Panc1 (cell line): ENCODE measurements around the gene RPL26. TPM values are rescaled to one million over a fixed set of nuclear protein-coding genes. Genes with fewer than 3 reads are reported as not detected.

ENCODE experiments used
- ATAC-seq: fragments of 200-7000 bp; cut with Tn5 transposase; 2 replicates; pipeline ENCODE4 v1.9.1; 2020; ENCODE audit warnings: mild to moderate bottlenecking, moderate library complexity
- BruUV-seq: library from RNA; stranded (reverse); fragments of 400-500 nt; replicated peaks from 2 replicates; lab custom pipeline; 2021; lab: Mats Ljungman, UMichigan
- CTCF ChIA-PET: fragments of 300-600 bp; sonication (Branson Sonifier 250); formaldehyde crosslinking; loops from one replicate; lab custom pipeline; 2022; ENCODE audit warnings: antibody characterized with exemption; lab: Charles Lee
- POLR2A ChIA-PET: fragments of 300-600 bp; sonication (Branson Sonifier 250); formaldehyde crosslinking; loops from one replicate; lab custom pipeline; 2022; ENCODE audit warnings: antibody characterized with exemption; lab: Charles Lee
- DNase-seq: peaks from one replicate; pipeline ENCODE4 v3.0.0-alpha.2; 2010; ENCODE audit warnings: low read depth, low spot score
- H3K27ac ChIP-seq: 2 replicates; pipeline ENCODE4 v1.5.1; 2011; ENCODE audit warnings: mild to moderate bottlenecking, low read length, inconsistent platforms
- H3K27me3 ChIP-seq: fragments of 200-500 bp; sonication (Bioruptor generic); 2 replicates; pipeline ENCODE4 v1.6.0; 2014; ENCODE audit warnings: low read length, inconsistent platforms; ENCODE audit not compliant: control insufficient read depth, insufficient read depth
- H3K36me3 ChIP-seq: fragments of 200-500 bp; sonication (Bioruptor generic); 2 replicates; pipeline ENCODE4 v1.5.1; 2014; ENCODE audit warnings: inconsistent platforms, mild to moderate bottlenecking, low read length, moderate library complexity; ENCODE audit not compliant: control insufficient read depth, insufficient read depth
- H3K4me1 ChIP-seq: 2 replicates; pipeline ENCODE4 v1.5.1; 2011; ENCODE audit warnings: inconsistent platforms, mild to moderate bottlenecking, low read length, moderate library complexity; ENCODE audit not compliant: control insufficient read depth, insufficient read depth
- H3K4me3 ChIP-seq, 2 experiments: 2 replicates each; pipeline ENCODE4 v1.5.1; 2011 to 2012; ENCODE audit warnings: low read depth in 2 of 2, low read length in 2 of 2, mild to moderate bottlenecking in 2 of 2, inconsistent platforms in 1 of 2, moderate library complexity in 1 of 2
- H3K9me3 ChIP-seq: fragments of 200-500 bp; sonication (Bioruptor generic); 2 replicates; pipeline ENCODE4 v1.5.1; 2014; ENCODE audit warnings: low read depth, mild to moderate bottlenecking, inconsistent platforms, low read length, moderate library complexity; ENCODE audit not compliant: control insufficient read depth, insufficient read depth
- CTCF ChIP-seq: fragments of 450-650 bp; IDR thresholded peaks from 2 replicates; pipeline ENCODE4 v1.5.1; 2017; ENCODE audit warnings: mild to moderate bottlenecking
- POLR2AphosphoS5 ChIP-seq: IDR thresholded peaks from 2 replicates; pipeline ENCODE4 v1.6.1; 2012; ENCODE audit warnings: mild to moderate bottlenecking, low read depth, low read length, moderate library complexity
- REST ChIP-seq, 2 experiments: IDR thresholded peaks; 2 replicates each; pipeline ENCODE4 v1.6.1; 2011 to 2012; ENCODE audit warnings: low read depth in 2 of 2, control low read depth in 1 of 2, low read length in 1 of 2, mild to moderate bottlenecking in 1 of 2, moderate library complexity in 1 of 2; ENCODE audit not compliant: insufficient read depth in 1 of 2
- SIN3A ChIP-seq: IDR thresholded peaks from 2 replicates; pipeline ENCODE4 v1.6.1; 2012; ENCODE audit warnings: low read depth, mild to moderate bottlenecking, low read length, moderate library complexity, borderline replicate concordance; ENCODE audit not compliant: insufficient read depth
- TCF7L2 ChIP-seq: IDR thresholded peaks from 2 replicates; pipeline ENCODE4 v1.6.1; 2011; ENCODE audit warnings: mild to moderate bottlenecking, low read depth, low read length, inconsistent platforms
- in situ Hi-C: cut with HindIII; loops from 2 replicates; pipeline ENCODE4 v1.10.0; 2016; ENCODE audit warnings: low sequenced_read_pairs, low pct_unique_long_range_greater_than_20kb
- intact Hi-C: fragments of 100-400 bp; cut with micrococcal nuclease; formaldehyde crosslinking; loops from one replicate; pipeline ENCODE4 v1.10.0; 2022; ENCODE audit not compliant: unreplicated experiment
- total RNA-seq: library from RNA; stranded (reverse); gene quantifications from one replicate; pipeline ENCODE4 v1.2.1, GENCODE V29; 2021; ENCODE audit not compliant: unreplicated experiment

The RPL26 gene
- total RNA-seq, 1 experiment from 2014 or later, result 865 TPM

- no peak; the same call in 1 of the 2 replicates for ATAC-seq
- in situ Hi-C loops (no loop called here), intact Hi-C loops (no loop called here)
- H3K27ac ChIP-seq, result no peak overlapping the region
- ChIA-PET CTCF (no interaction called here), POLR2A (no interaction called here)
- no TSS peak for BruUV-seq
- DNase-seq, result no peak
- no peaks in the 10 kb centered on the region for H3K9me3 ChIP-seq
- no peak for TF ChIP-seq CTCF
- no peak for TF ChIP-seq SIN3A
- TF ChIP-seq POLR2AphosphoS5, result no peak
- TF ChIP-seq REST (IDR thresholded peaks at IDR 0.05; ENCODE audit: insufficient read depth in 1 of 2, low read depth in 2 of 2, low read length in 1 of 2), result no peak
- no peak for TF ChIP-seq TCF7L2
- no peaks in the 10 kb centered on the region for H3K4me1 ChIP-seq
- H3K27me3 ChIP-seq, result no peaks in the 10 kb centered on the region
- no peaks in the 10 kb centered on the region for H3K36me3 ChIP-seq
- no peak overlapping the region for H3K4me3 ChIP-seq
Measured at GRCh38 chr17:8405499-8406016, 22.6 kb upstream of the RPL26 start.

- in situ Hi-C loops, result no loop called here
- BruUV-seq, result no TSS peak
- no peak for DNase-seq
- Histone ChIP-seq H3K9me3 (no peaks in the 10 kb centered on the region), H3K4me1 (no peaks in the 10 kb centered on the region), H3K27ac (no peak overlapping the region), H3K4me3 (no peak overlapping the region), H3K27me3 (no peaks in the 10 kb centered on the region), H3K36me3 (no peaks in the 10 kb centered on the region)
- ATAC-seq, result no peak
- TF ChIP-seq CTCF (no peak), REST (IDR thresholded peaks at IDR 0.05; ENCODE audit: insufficient read depth in 1 of 2, low read depth in 2 of 2, low read length in 1 of 2) (no peak), TCF7L2 (no peak), SIN3A (no peak), POLR2AphosphoS5 (no peak)
- intact Hi-C loops, result no loop called here
- POLR2A ChIA-PET, result interaction anchor here (0.7 kb wide), 1 partner anchor 436 kb away, joined by 3 read pairs; no protein-coding TSS in a partner anchor
- CTCF ChIA-PET, result interaction anchor here (0.7 kb wide), 1 partner anchor 83 kb away, joined by 12 read pairs; no protein-coding TSS in a partner anchor
Measured at GRCh38 chr17:8402921-8403536, 20.0 kb upstream of the RPL26 start.
